ENCODE measurements around the gene HDAC4.

HDAC4 gene

GRCh38 chr2:239097428-239097696 is 303.5 kb downstream of the HDAC4 start:
- Histone ChIP-seq H2AFZ (ENCODE audit: low read length) (no peak overlapping the region), H3K36me3 (replicated peaks; ENCODE audit: insufficient read depth, low read length) (no peaks in the 10 kb centered on the region), H3K4me3 (ENCODE audit: low read length) (no peak overlapping the region), H3K79me2 (ENCODE audit: low read length) (no peaks in the 10 kb centered on the region), H3K9me3 (replicated peaks; ENCODE audit: insufficient read depth, low read length) (no peaks in the 10 kb centered on the region), H3K4me2 (ENCODE audit: low read depth, low read length) (no peak overlapping the region), H3K27ac (ENCODE audit: low read length) (no peak overlapping the region), H3K9me2 (replicated peaks; ENCODE audit: insufficient read depth, low read length) (no peaks in the 10 kb centered on the region), H3K4me1 (ENCODE audit: low read length) (no peaks in the 10 kb centered on the region), H3K9ac (ENCODE audit: low read length) (no peak overlapping the region), H4K20me1 (ENCODE audit: insufficient read depth, low read length) (no peaks in the 10 kb centered on the region), H3K27me3 (replicated peaks; ENCODE audit: insufficient read depth, low read length) (no peaks in the 10 kb centered on the region), H3F3A (ENCODE audit: insufficient read depth, low read length) (no peaks in the 10 kb centered on the region)
- TF ChIP-seq EZH2 (optimal IDR thresholded peaks at IDR 0.05; ENCODE audit: low read depth, low read length), result no peak
- no peak for TF ChIP-seq EZH2phosphoT487 (IDR thresholded peaks at IDR 0.05; ENCODE audit: low read length)
- TF ChIP-seq CTCF (IDR thresholded peaks at IDR 0.05; ENCODE audit: low read length), result no peak
- DNase-seq, result no peak

- Histone ChIP-seq H2AFZ (ENCODE audit: low read length) (no peak overlapping the region), H3K9me2 (replicated peaks; ENCODE audit: insufficient read depth, low read length) (no peaks in the 10 kb centered on the region), H3K4me2 (ENCODE audit: low read depth, low read length) (no peak overlapping the region), H3K79me2 (ENCODE audit: low read length) (no peaks in the 10 kb centered on the region), H3K27me3 (replicated peaks; ENCODE audit: insufficient read depth, low read length) (no peaks in the 10 kb centered on the region), H3K36me3 (replicated peaks; ENCODE audit: insufficient read depth, low read length) (no peaks in the 10 kb centered on the region), H4K20me1 (ENCODE audit: insufficient read depth, low read length) (no peaks in the 10 kb centered on the region), H3K27ac (ENCODE audit: low read length) (no peak overlapping the region), H3K4me3 (ENCODE audit: low read length) (no peak overlapping the region), H3K9ac (ENCODE audit: low read length) (no peak overlapping the region), H3F3A (ENCODE audit: insufficient read depth, low read length) (no peaks in the 10 kb centered on the region), H3K4me1 (ENCODE audit: low read length) (no peaks in the 10 kb centered on the region), H3K9me3 (replicated peaks; ENCODE audit: insufficient read depth, low read length) (no peaks in the 10 kb centered on the region)
- no peak for DNase-seq
- TF ChIP-seq EZH2phosphoT487 (IDR thresholded peaks at IDR 0.05; ENCODE audit: low read length) (no peak), CTCF (IDR thresholded peaks at IDR 0.05; ENCODE audit: low read length) (no peak), EZH2 (optimal IDR thresholded peaks at IDR 0.05; ENCODE audit: low read depth, low read length) (no peak)
These were observed 304.0 kb downstream of the HDAC4 start for GRCh38 chr2:239096676-239097427.

GRCh38 chr2:239095460-239096081 is 305.2 kb downstream of the HDAC4 start:
- Histone ChIP-seq H3K4me1 (ENCODE audit: low read length) (no peaks in the 10 kb centered on the region), H3K9me2 (replicated peaks; ENCODE audit: insufficient read depth, low read length) (no peaks in the 10 kb centered on the region), H3K27me3 (replicated peaks; ENCODE audit: insufficient read depth, low read length) (no peaks in the 10 kb centered on the region), H3K4me2 (ENCODE audit: low read depth, low read length) (no peak overlapping the region), H3K79me2 (ENCODE audit: low read length) (no peaks in the 10 kb centered on the region), H3K27ac (ENCODE audit: low read length) (no peak overlapping the region), H2AFZ (ENCODE audit: low read length) (no peak overlapping the region), H3K9me3 (replicated peaks; ENCODE audit: insufficient read depth, low read length) (no peaks in the 10 kb centered on the region), H4K20me1 (ENCODE audit: insufficient read depth, low read length) (no peaks in the 10 kb centered on the region), H3K9ac (ENCODE audit: low read length) (no peak overlapping the region), H3F3A (ENCODE audit: insufficient read depth, low read length) (no peaks in the 10 kb centered on the region), H3K36me3 (replicated peaks; ENCODE audit: insufficient read depth, low read length) (no peaks in the 10 kb centered on the region), H3K4me3 (ENCODE audit: low read length) (no peak overlapping the region)
- TF ChIP-seq EZH2phosphoT487 (IDR thresholded peaks at IDR 0.05; ENCODE audit: low read length) (no peak), CTCF (IDR thresholded peaks at IDR 0.05; ENCODE audit: low read length) (no peak), EZH2 (optimal IDR thresholded peaks at IDR 0.05; ENCODE audit: low read depth, low read length) (no peak)
- DNase-seq, result no peak
